Vagina (tissue), 2 donors: ENCODE measurements around the gene NNMT.
A peak's percentile ranks its signal among the peaks of the same experiment; 100 is the strongest.

Experiments used
- POLR2A ChIP-seq, 2 donors: fragments of 450-650 bp; IDR thresholded peaks; one replicate each; pipeline ENCODE4 v1.6.1; 2017; ENCODE audit warnings: antibody characterized with exemption in 2 of 2, mild to moderate bottlenecking in 2 of 2, moderate library complexity in 2 of 2
- POLR2AphosphoS5 ChIP-seq, 2 donors: sonication (generic); formaldehyde crosslinking; IDR thresholded peaks; one replicate each; pipeline ENCODE4 v1.9.0; 2017; ENCODE audit warnings: antibody characterized with exemption in 2 of 2, mild to moderate bottlenecking in 2 of 2, low read depth in 1 of 2; ENCODE audit not compliant: insufficient read depth in 1 of 2
- TF ChIP-seq, protein P1 (sequence below), 3 experiments: fragments of 450-650 bp in 2 of 3; fragments of 200-600 bp in 1 of 3; sonication (generic) in 1 of 3; IDR thresholded peaks; one replicate each; pipeline ENCODE4 v1.5.1; 2017 to 2019; ENCODE audit warnings: antibody characterized with exemption in 3 of 3, mild to moderate bottlenecking in 2 of 3, moderate library complexity in 2 of 3

DNA sequence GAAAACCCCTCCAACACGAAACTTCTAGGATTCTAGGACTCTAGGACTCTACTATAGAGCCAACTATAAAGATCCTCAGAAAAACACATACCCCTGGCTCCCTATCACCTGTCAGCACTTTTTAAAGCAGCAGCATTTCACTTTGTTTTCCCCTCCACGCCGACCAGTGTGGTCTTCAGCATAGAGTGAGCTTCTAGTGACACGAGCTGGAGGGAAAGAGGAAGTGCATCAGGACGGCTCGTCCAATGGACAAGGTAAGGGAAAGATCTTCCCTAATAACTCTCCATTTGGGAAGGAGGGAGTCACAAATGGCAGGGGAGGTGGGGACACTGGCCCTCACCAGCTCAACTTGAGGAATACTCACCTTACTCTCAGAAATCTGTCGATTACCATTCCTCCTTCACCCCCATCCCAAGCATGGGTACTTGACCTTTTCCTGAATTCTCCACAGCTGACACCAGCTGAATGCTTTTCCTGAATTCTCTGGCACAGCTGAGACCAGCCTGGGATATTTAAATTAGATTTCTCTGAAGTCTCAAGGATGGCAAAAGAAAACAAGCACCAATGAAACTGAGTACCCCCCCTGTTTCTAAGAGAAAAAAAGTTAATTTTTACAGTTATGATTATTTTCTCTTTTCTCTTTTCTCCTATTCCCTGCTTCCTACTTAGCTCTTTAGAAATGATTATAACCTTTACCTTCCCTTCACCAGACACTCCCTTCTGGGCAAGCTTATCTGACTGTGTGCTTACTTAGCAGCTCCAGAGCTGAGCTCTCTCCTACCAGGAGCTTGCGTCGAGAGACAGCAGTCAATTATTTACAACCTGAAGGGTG lies 33.3 kb upstream of the NNMT start:
- no peak for TF ChIP-seq POLR2AphosphoS5 (IDR thresholded peaks at IDR 0.05; ENCODE audit: insufficient read depth in 1 of 2, low read depth in 1 of 2)
- TF ChIP-seq, protein P1, sequence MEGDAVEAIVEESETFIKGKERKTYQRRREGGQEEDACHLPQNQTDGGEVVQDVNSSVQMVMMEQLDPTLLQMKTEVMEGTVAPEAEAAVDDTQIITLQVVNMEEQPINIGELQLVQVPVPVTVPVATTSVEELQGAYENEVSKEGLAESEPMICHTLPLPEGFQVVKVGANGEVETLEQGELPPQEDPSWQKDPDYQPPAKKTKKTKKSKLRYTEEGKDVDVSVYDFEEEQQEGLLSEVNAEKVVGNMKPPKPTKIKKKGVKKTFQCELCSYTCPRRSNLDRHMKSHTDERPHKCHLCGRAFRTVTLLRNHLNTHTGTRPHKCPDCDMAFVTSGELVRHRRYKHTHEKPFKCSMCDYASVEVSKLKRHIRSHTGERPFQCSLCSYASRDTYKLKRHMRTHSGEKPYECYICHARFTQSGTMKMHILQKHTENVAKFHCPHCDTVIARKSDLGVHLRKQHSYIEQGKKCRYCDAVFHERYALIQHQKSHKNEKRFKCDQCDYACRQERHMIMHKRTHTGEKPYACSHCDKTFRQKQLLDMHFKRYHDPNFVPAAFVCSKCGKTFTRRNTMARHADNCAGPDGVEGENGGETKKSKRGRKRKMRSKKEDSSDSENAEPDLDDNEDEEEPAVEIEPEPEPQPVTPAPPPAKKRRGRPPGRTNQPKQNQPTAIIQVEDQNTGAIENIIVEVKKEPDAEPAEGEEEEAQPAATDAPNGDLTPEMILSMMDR (IDR thresholded peaks at IDR 0.05) = peak in 2 of 3 experiments; percentile 23 to 26
- TF ChIP-seq POLR2A (IDR thresholded peaks at IDR 0.05) = no peak
